Muscle layer of duodenum (tissue), 2 donors: ENCODE results near the gene TBC1D12.

Experiments
- H3K27ac ChIP-seq: one replicate; pipeline ENCODE4 v1.7.0; 2013; ENCODE audit warnings: mild to moderate bottlenecking, low read length
- H3K27me3 ChIP-seq: one replicate; pipeline ENCODE4 v1.7.0; 2013; ENCODE audit warnings: low read depth, mild to moderate bottlenecking, control low read depth, low read length
- H3K36me3 ChIP-seq, 2 donors: one replicate each; pipeline ENCODE4 v1.7.0; 2013; ENCODE audit warnings: low read length in 2 of 2, control low read depth in 1 of 2, mild to moderate bottlenecking in 1 of 2; ENCODE audit not compliant: insufficient read depth in 2 of 2, control insufficient read depth in 1 of 2
- H3K4me1 ChIP-seq, 2 donors: one replicate each; pipeline ENCODE4 v1.7.0; 2013; ENCODE audit warnings: low read length in 2 of 2, mild to moderate bottlenecking in 2 of 2, control low read depth in 1 of 2, moderate library complexity in 1 of 2; ENCODE audit not compliant: insufficient read depth in 2 of 2, control insufficient read depth in 1 of 2
- H3K4me3 ChIP-seq, 2 donors: one replicate each; pipeline ENCODE4 v1.7.0; 2013; ENCODE audit warnings: low read length in 2 of 2, low read depth in 1 of 2, mild to moderate bottlenecking in 1 of 2
- H3K9me3 ChIP-seq, 2 donors: one replicate each; pipeline ENCODE4 v1.7.0; 2013; ENCODE audit warnings: low read length in 2 of 2, control low read depth in 1 of 2, mild to moderate bottlenecking in 1 of 2; ENCODE audit not compliant: control insufficient read depth in 1 of 2
- donor health status: healthy.

Gene TBC1D12

DNA sequence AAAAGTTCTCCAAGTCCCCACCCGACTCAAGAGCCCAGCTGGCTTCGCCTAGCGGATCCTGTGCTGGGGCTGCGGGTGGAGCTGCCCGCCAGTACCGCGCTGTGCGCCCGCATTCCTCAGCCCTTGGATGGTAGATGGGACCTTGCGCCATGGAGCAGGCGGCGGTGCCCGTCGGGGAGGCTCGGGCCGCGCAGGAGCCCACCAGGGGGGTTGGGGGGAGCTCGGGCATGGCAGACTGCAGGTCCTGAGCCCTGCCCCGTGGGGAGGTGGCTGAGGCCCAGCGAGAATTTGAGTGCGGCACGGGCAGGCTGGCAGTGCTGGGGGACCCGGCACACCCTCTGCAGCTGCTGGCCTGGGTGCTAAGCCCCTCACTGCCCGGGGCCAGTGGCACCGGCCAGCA lies 57.0 kb downstream of the TBC1D12 start:
- H3K4me1 ChIP-seq, result no peaks in the 10 kb centered on the region
- H3K4me3 ChIP-seq, result no peak overlapping the region
- no peaks in the 10 kb centered on the region for H3K27me3 ChIP-seq
- H3K36me3 ChIP-seq, result peaks cover 0 to 20% of the 10 kb centered on the region in 2 donors
- peaks cover 0 to 30% of the 10 kb centered on the region in 2 donors for H3K9me3 ChIP-seq
- H3K27ac ChIP-seq, result no peak overlapping the region

DNA sequence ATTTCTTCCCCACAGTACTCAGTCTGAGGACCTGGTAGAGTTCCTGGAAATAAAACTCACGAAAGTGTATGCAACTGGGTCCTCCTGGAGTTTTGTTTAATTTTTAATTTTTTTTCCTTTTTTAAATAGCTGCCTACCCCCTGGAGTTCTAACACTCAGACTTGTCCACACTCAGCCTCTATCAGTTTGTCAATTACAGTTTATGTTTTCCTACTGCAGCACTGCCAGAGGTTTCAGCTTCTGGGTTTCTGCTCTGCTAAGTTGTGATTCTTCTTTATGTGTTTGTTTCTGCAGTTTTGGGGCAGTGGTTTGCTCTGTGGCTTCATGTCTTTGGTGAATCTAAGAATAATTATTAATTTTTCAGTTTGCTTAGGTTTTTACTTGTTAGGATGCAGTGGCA lies 59.2 kb downstream of the TBC1D12 start:
- Histone ChIP-seq H3K36me3 (peaks cover 0 to 20% of the 10 kb centered on the region in 2 donors), H3K4me3 (no peak overlapping the region), H3K9me3 (peaks cover 0 to 25% of the 10 kb centered on the region in 2 donors)

GRCh38 chr10:94462130-94462529 lies 59.8 kb downstream of the TBC1D12 start:
- Histone ChIP-seq H3K4me3 (no peak overlapping the region), H3K9me3 (peaks cover 0 to 23% of the 10 kb centered on the region in 2 donors), H3K4me1 (no peaks in the 10 kb centered on the region), H3K27ac (no peak overlapping the region), H3K36me3 (peaks cover 0 to 20% of the 10 kb centered on the region in 2 donors), H3K27me3 (no peaks in the 10 kb centered on the region)

More for the DNA sequence above, 59.2 kb downstream of the TBC1D12 start:
- Histone ChIP-seq H3K27me3 (no peaks in the 10 kb centered on the region), H3K4me1 (no peaks in the 10 kb centered on the region), H3K27ac (no peak overlapping the region)

DNA sequence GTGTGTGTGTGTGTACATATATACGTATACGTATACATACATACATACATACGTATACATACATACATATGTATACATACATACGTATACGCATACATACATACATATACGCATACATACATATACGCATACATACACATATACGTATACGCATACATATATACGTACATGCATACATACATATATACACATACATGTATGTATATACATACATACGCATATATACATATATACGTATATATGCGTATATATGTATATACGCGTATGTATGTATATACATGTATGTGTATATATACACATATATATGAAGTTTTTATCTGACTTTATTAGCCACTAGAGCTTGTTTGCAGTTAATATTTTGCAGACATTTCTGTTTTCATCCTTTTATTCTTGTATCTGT lies 63.3 kb downstream of the TBC1D12 start:
- no peak overlapping the region for H3K27ac ChIP-seq
- no peaks in the 10 kb centered on the region for H3K4me1 ChIP-seq
- no peak overlapping the region for H3K4me3 ChIP-seq
- no peaks in the 10 kb centered on the region for H3K27me3 ChIP-seq
- H3K9me3 ChIP-seq, result peaks cover 0 to 13% of the 10 kb centered on the region in 2 donors
- peaks cover 0 to 7% of the 10 kb centered on the region in 2 donors for H3K36me3 ChIP-seq

- Histone ChIP-seq H3K36me3 (peaks cover 0 to 3% of the 10 kb centered on the region in 2 donors), H3K4me3 (no peak overlapping the region), H3K4me1 (no peaks in the 10 kb centered on the region), H3K27me3 (no peaks in the 10 kb centered on the region), H3K9me3 (peaks cover 0 to 4% of the 10 kb centered on the region in 2 donors), H3K27ac (no peak overlapping the region)
Measured at GRCh38 chr10:94481410-94481809, 79.1 kb downstream of the TBC1D12 start.

- Histone ChIP-seq H3K36me3 (no peaks in the 10 kb centered on the region), H3K4me3 (no peak overlapping the region), H3K9me3 (peaks cover 0 to 9% of the 10 kb centered on the region in 2 donors), H3K27me3 (no peaks in the 10 kb centered on the region), H3K27ac (no peak overlapping the region), H3K4me1 (no peaks in the 10 kb centered on the region)
Measured at GRCh38 chr10:94483970-94484369, 81.6 kb downstream of the TBC1D12 start.

DNA sequence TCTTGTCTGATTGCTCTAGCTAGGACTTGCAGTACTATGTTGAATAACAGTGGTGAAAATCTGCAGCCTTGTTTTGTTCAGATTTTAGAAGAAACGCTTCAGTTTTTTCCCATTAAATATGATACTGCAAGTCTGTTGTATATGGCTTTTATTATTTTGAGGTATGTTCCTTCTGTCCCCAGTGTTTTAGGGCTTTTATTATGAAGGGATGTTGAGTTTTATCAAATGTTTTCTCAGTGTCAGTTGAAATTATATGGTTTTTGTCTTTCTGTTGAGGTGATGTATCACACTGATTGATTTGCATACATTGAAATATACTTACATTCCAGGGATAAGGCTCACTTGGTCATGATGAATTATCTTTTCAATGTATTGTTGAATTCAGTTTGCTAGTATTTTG lies 82.8 kb downstream of the TBC1D12 start:
- H3K36me3 ChIP-seq, result no peaks in the 10 kb centered on the region
- no peak overlapping the region for H3K27ac ChIP-seq

DNA sequence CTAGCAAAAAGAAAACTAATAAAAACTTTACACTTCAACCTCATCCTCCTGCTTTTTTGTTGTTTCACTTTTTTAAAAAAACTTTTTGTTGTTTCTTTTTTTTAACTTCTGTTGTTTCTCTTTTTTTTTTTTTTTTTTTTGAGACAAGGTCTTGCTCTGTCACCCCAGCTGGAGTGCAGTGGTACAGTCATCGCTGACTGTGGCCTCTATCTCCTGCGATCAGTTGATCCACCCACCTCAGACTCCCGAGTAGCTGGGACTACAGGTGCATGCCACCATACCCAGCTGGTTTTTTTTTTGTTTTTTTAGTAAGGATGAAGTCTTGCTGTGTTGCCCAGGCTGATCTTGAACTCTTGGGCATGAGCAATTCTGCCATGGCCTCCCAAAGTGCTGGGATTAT lies 85.2 kb downstream of the TBC1D12 start:
- peaks cover 0 to 13% of the 10 kb centered on the region in 2 donors for H3K4me1 ChIP-seq
- H3K9me3 ChIP-seq, result peaks cover 0 to 9% of the 10 kb centered on the region in 2 donors
- no peaks in the 10 kb centered on the region for H3K36me3 ChIP-seq
- no peak overlapping the region for H3K27ac ChIP-seq
- no peaks in the 10 kb centered on the region for H3K27me3 ChIP-seq
- H3K4me3 ChIP-seq, result no peak overlapping the region

More for the DNA sequence above, 82.8 kb downstream of the TBC1D12 start:
- H3K4me3 ChIP-seq, result no peak overlapping the region
- H3K4me1 ChIP-seq, result peaks cover 0 to 4% of the 10 kb centered on the region in 2 donors
- no peaks in the 10 kb centered on the region for H3K27me3 ChIP-seq
- H3K9me3 ChIP-seq, result peaks cover 0 to 9% of the 10 kb centered on the region in 2 donors

GRCh38 chr10:94489107-94489506 lies 86.8 kb downstream of the TBC1D12 start:
- Histone ChIP-seq H3K36me3 (no peaks in the 10 kb centered on the region), H3K27ac (no peak overlapping the region), H3K9me3 (peaks cover 0 to 8% of the 10 kb centered on the region in 2 donors), H3K4me3 (no peak overlapping the region), H3K27me3 (no peaks in the 10 kb centered on the region), H3K4me1 (peaks cover 0 to 13% of the 10 kb centered on the region in 2 donors)

GRCh38 chr10:94489976-94490788 lies 87.8 kb downstream of the TBC1D12 start:
- Histone ChIP-seq H3K4me1 (peaks cover 0 to 13% of the 10 kb centered on the region in 2 donors), H3K9me3 (peaks cover 0 to 5% of the 10 kb centered on the region in 2 donors), H3K4me3 (no peak overlapping the region), H3K27me3 (no peaks in the 10 kb centered on the region), H3K36me3 (no peaks in the 10 kb centered on the region), H3K27ac (no peak overlapping the region)

DNA sequence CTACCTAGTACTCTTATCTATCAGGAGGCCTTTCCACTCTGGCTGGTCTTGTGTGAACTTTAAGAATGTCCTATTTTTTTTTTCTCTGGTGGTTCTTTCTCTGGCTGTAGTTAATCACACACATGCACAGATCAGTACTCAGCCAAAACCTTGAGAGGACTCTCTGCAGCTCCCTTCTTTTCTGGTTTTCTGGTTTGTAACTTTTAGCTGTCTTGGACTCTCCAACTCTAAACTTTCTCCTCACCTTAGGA lies 88.4 kb downstream of the TBC1D12 start:
- Histone ChIP-seq H3K9me3 (peaks cover 0 to 5% of the 10 kb centered on the region in 2 donors), H3K36me3 (no peaks in the 10 kb centered on the region), H3K27ac (no peak overlapping the region), H3K4me3 (no peak overlapping the region), H3K4me1 (peaks cover 0 to 13% of the 10 kb centered on the region in 2 donors), H3K27me3 (no peaks in the 10 kb centered on the region)

DNA sequence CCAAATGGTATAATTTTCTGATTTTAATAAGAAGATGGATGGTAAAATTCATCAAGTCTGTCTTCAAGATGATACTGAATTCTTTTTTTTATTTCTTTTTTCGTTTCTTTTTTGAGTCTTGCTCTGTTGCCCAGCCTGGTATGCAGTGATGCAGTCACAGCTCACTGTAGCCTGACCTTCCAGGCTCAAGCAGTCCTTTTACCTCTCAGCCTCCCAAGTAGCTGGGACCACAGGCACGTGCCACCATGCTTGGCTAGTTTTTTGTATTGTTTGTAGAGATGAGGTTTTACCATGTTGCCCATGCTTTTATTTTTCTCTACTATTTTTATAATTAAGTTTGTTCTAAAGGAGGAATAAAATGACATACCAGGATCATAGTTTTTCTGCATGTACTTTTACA lies 91.1 kb downstream of the TBC1D12 start:
- no peak overlapping the region for H3K27ac ChIP-seq
- no peaks in the 10 kb centered on the region for H3K9me3 ChIP-seq
- H3K27me3 ChIP-seq, result no peaks in the 10 kb centered on the region
- peaks cover 0 to 13% of the 10 kb centered on the region in 2 donors for H3K4me1 ChIP-seq
- no peaks in the 10 kb centered on the region for H3K36me3 ChIP-seq
- no peak overlapping the region for H3K4me3 ChIP-seq
